Spleen (tissue), 11 donors: Measurements from ENCODE around the gene PDE1A. TPM values are rescaled to one million over a fixed set of nuclear protein-coding genes. Genes with fewer than 3 reads are reported as not detected.

Source experiments
- DNase-seq: peaks from one replicate; pipeline ENCODE4 v3.0.0-alpha.2; 2020
- H3K27ac ChIP-seq, 8 donors: fragments of 200-600 bp; sonication (generic) in 7 of 8; 1 replicate in 4 of 8; 2 replicates in 4 of 8; pipeline versions ENCODE4 v1.5.0 to v1.8.0; 2016 to 2021; ENCODE audit warnings: inconsistent platforms in 4 of 8, mild to moderate bottlenecking in 4 of 8, moderate library complexity in 1 of 8
- H3K27me3 ChIP-seq, 7 donors: fragments of 200-600 bp; sonication (generic) in 6 of 7; replicated peaks in 1 of 7; 1 replicate in 4 of 7; 2 replicates in 3 of 7; pipeline versions ENCODE4 v1.5.0 to v1.8.0; 2016 to 2021; ENCODE audit warnings: inconsistent platforms in 3 of 7, mild to moderate bottlenecking in 1 of 7
- H3K36me3 ChIP-seq, 6 donors: fragments of 200-600 bp; sonication (generic) in 5 of 6; 1 replicate in 4 of 6; 2 replicates in 2 of 6; pipeline versions ENCODE4 v1.5.0 to v1.8.0; 2016 to 2021; ENCODE audit warnings: inconsistent platforms in 2 of 6
- H3K4me1 ChIP-seq, 6 donors: fragments of 200-600 bp; sonication (generic) in 5 of 6; 1 replicate in 3 of 6; 2 replicates in 3 of 6; pipeline versions ENCODE4 v1.5.0 to v1.8.0; 2016 to 2021; ENCODE audit warnings: inconsistent platforms in 3 of 6
- H3K4me3 ChIP-seq, 8 donors: fragments of 200-600 bp; sonication (generic) in 7 of 8; 1 replicate in 4 of 8; 2 replicates in 4 of 8; pipeline versions ENCODE4 v1.5.0 to v1.8.0; 2016 to 2021; ENCODE audit warnings: inconsistent platforms in 4 of 8, mild to moderate bottlenecking in 4 of 8, moderate library complexity in 2 of 8
- H3K9me3 ChIP-seq, 8 donors: fragments of 200-600 bp; sonication (generic) in 7 of 8; 1 replicate in 4 of 8; 2 replicates in 4 of 8; pipeline versions ENCODE4 v1.5.0 to v1.8.0; 2016 to 2021; ENCODE audit warnings: inconsistent platforms in 4 of 8
- CTCF ChIP-seq, 11 experiments: fragments of 200-600 bp in 7 of 11; fragments of 450-650 bp in 4 of 11; sonication (generic) in 4 of 11; IDR thresholded peaks in 8 of 11; conservative IDR thresholded peaks in 3 of 11; 1 replicate in 7 of 11; 2 replicates in 4 of 11; pipeline versions ENCODE4 v1.4.0 to v1.8.0; 2016 to 2021; ENCODE audit warnings: antibody characterized with exemption in 11 of 11, inconsistent platforms in 4 of 11, mild to moderate bottlenecking in 1 of 11
- POLR2A ChIP-seq, 3 donors: fragments of 450-650 bp; IDR thresholded peaks; one replicate each; pipeline ENCODE4 v1.5.1; 2017; ENCODE audit warnings: antibody characterized with exemption in 3 of 3, mild to moderate bottlenecking in 1 of 3
- POLR2AphosphoS5 ChIP-seq, 3 donors: sonication (generic); formaldehyde crosslinking; IDR thresholded peaks; one replicate each; pipeline ENCODE4 v1.5.1; 2017; ENCODE audit warnings: antibody characterized with exemption in 3 of 3
- WGBS, 5 donors: extraction: QIAGEN DNeasy Blood & Tissue Kit in 3 of 5; methylation state at CpG; one replicate each; pipeline versions ENCODE4 v1.1.5 to v1.1.7; 2013 to 2018; 5-methylcytosine and 5-hydroxymethylcytosine counted together
- intact Hi-C: fragments of 100-400 bp; cut with DNase I; formaldehyde crosslinking; loops from one replicate; pipeline ENCODE4 v1.15.0; 2023; ENCODE audit warnings: low total_unique reads
- polyA plus RNA-seq, 3 donors: library from polyadenylated mRNA; stranded (reverse); fragments of 200-250 nt; gene quantifications; one replicate each; pipeline ENCODE4 v1.2.1, GENCODE V29; 2013
- total RNA-seq, 7 donors: library from RNA; depleted of rRNA in 3 of 7; stranded (reverse); fragments of >200 nt in 3 of 7; fragmentation: NEBNext Ultra II Directional in 4 of 7; extraction: Animal tissue kit (Norgen Biotek cat#: 25700) in 4 of 7; gene quantifications; one replicate each; pipeline versions ENCODE4 v1.1.0 to v1.2.1, GENCODE V29; 2016 to 2021
- donor health status: healthy with polysubstance abuse.
- donor health status: DM: no; HTN: no; CAD: no; lungs with moderate emphysema.
- donor health status: DM: no; HTN: no; CAD: no.
- donor health status: Bipolar disorder and iron deficiency.
- donor health status: healthy.
- donor health status: DM: no; HTN: no; CAD: no.
- donor health status: DM: yes; HTN: yes; CAD: no.

Gene PDE1A
- total and polyA plus RNA-seq, 10 donors = 1.5 to 7.8 (median 2.8) TPM

GRCh38 chr2:182164686-182165085 lies 262.1 kb downstream of the PDE1A start:
- Histone ChIP-seq H3K4me1 (no peaks in the 10 kb centered on the region), H3K36me3 (no peaks in the 10 kb centered on the region), H3K27me3 (no peaks in the 10 kb centered on the region), H3K4me3 (no peak overlapping the region), H3K27ac (no peak overlapping the region), H3K9me3 (no peaks in the 10 kb centered on the region)
- intact Hi-C loops = no loop called here
- no peak for DNase-seq
- 67 to 89% (median 72%) methylated on average over 1 of the region's 1 CpG for whole genome bisulfite sequencing, 5 donors
- TF ChIP-seq POLR2AphosphoS5 (IDR thresholded peaks at IDR 0.05) (no peak), CTCF (IDR thresholded peaks at IDR 0.05 in 8 of 11, conservative IDR thresholded peaks at IDR 0.05 in 3 of 11) (no peak), POLR2A (IDR thresholded peaks at IDR 0.05) (no peak)

DNA sequence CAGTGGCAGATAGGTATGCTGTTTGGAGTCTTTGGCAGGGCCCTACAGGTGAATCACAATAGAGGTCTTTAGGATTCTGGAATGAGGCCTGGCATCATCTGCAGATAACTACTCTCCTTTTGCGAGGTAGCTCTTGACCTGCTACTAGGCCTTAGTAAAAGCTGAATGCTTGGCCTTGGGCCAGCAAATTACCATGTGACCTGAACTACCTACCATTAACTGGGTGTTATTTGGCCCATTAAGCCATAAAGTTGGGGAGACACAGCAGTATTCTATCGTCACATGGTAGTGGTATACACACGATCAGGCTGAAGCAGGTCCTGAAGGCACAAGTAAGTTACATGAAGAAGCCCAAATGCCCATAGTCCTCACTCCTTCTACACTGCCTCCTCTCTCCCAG lies 263.0 kb downstream of the PDE1A start:
- no peak overlapping the region for H3K27ac ChIP-seq
- H3K4me3 ChIP-seq = no peak overlapping the region
- H3K36me3 ChIP-seq = no peaks in the 10 kb centered on the region
- intact Hi-C loops = no loop called here
- 63 to 92% (median 87%) methylated on average over 2 to 3 of the region's 3 CpGs for WGBS, 5 donors
- TF ChIP-seq POLR2AphosphoS5 (IDR thresholded peaks at IDR 0.05) (no peak), POLR2A (IDR thresholded peaks at IDR 0.05) (no peak), CTCF (IDR thresholded peaks at IDR 0.05 in 8 of 11, conservative IDR thresholded peaks at IDR 0.05 in 3 of 11) (no peak)
- no peak for DNase-seq
- no peaks in the 10 kb centered on the region for H3K27me3 ChIP-seq
- no peaks in the 10 kb centered on the region for H3K4me1 ChIP-seq
- no peaks in the 10 kb centered on the region for H3K9me3 ChIP-seq

GRCh38 chr2:182148344-182148743 lies 278.5 kb downstream of the PDE1A start:
- H3K27ac ChIP-seq = no peak overlapping the region

DNA sequence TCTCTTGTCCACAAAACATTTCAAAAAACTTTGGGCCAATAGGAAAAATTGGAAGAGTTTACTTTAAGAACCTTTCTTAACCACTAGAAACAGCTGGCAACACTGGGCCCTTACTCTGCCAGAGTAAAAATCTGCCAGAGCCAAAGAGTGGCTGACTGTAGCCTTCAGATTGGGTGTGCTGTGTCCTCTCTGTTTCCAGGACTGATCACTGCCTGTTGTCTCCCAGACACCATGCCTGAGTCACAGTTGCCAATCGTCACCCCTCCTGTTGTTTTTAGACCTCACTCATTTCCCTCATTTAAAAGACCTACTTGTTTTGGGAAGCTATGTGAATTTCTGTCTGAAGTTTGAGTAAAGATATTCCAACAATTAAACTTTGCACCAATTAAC lies 282.1 kb downstream of the PDE1A start:
- Histone ChIP-seq H3K9me3 (no peaks in the 10 kb centered on the region), H3K27me3 (no peaks in the 10 kb centered on the region), H3K27ac (no peak overlapping the region), H3K36me3 (no peaks in the 10 kb centered on the region), H3K4me3 (no peak overlapping the region), H3K4me1 (no peaks in the 10 kb centered on the region)
- no peak for DNase-seq
- 68 to 93% (median 81%) methylated on average over 1 of the region's 1 CpG for WGBS, 5 donors
- intact Hi-C loops = no loop called here
- TF ChIP-seq POLR2AphosphoS5 (IDR thresholded peaks at IDR 0.05) (no peak), POLR2A (IDR thresholded peaks at IDR 0.05) (no peak)

More at GRCh38 chr2:182148344-182148743, 278.5 kb downstream of the PDE1A start:
- Histone ChIP-seq H3K36me3 (no peaks in the 10 kb centered on the region), H3K27me3 (no peaks in the 10 kb centered on the region), H3K9me3 (no peaks in the 10 kb centered on the region), H3K4me1 (no peaks in the 10 kb centered on the region), H3K4me3 (no peak overlapping the region)
- WGBS, 5 donors = 74 to 85% (median 80%) methylated on average over 2 of the region's 2 CpGs
- TF ChIP-seq POLR2A (IDR thresholded peaks at IDR 0.05) (no peak), CTCF (IDR thresholded peaks at IDR 0.05 in 8 of 11, conservative IDR thresholded peaks at IDR 0.05 in 3 of 11) (no peak), POLR2AphosphoS5 (IDR thresholded peaks at IDR 0.05) (no peak)
- DNase-seq = no peak
- intact Hi-C loops = no loop called here
